SKM-1 (cell line): Measurements from ENCODE around the gene SLC22A3.

Experiments used
- DNase-seq: peaks from one replicate; lab custom pipeline; 2025; ENCODE audit not compliant: unreplicated experiment; lab: John Stamatoyannopoulos, UW

The SLC22A3 gene

DNA sequence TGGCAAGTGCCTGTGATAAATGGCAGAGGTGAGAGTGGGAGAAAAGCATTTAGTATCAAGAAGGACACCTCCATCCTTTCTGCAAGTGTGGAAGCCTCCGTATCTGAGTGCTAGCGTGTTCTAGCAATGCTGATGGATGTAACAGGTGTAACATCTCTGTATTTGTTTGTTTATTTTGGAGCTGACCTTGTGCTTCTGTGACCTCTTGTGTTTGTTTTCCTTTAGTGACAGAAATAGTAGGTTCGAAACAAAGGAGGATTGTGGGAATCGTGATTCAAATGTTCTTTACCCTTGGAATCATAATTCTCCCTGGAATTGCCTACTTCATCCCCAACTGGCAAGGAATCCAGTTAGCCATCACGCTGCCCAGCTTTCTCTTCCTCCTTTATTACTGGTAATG, 60.4 kb downstream of the SLC22A3 start:
- DNase-seq = no peak

DNA sequence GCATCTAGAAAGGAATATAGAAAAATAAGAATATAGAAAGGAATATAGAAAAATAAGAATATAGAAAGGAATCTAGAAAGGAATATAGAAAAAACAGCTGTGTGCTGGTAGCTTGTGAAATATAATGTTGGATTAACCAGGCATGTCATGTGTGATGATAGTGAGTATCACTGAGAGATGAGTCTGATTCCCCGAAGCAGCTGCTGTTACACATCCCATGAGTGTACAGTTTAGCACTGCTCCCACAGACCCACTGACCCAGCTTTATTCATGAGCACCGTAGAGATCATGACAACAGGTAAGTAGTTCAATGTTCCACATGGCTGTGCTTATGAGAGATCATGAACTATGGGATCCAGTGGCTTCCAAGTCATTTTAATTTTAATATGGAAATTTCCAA, 64.8 kb downstream of the SLC22A3 start:
- no peak for DNase-seq

DNA sequence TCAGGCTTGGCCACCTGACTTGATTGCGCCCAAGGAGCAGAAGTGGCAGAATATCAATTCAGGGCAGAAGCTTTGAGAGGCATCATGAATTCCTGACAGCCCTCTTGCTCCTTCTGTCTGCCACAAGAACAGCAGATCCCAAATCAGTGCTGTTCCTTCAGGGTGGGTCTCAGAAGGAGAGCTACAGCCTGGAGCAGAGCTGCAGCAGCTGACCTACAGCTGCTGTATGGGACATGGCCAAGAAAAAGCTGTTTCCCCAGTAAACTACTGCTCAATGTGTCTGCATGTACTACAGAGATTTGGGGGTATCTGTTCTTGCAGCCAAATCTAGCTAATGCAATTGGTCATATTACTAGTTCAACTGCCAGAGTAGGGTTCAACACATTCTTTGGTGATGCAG, 69.0 kb downstream of the SLC22A3 start:
- no peak for DNase-seq

DNA sequence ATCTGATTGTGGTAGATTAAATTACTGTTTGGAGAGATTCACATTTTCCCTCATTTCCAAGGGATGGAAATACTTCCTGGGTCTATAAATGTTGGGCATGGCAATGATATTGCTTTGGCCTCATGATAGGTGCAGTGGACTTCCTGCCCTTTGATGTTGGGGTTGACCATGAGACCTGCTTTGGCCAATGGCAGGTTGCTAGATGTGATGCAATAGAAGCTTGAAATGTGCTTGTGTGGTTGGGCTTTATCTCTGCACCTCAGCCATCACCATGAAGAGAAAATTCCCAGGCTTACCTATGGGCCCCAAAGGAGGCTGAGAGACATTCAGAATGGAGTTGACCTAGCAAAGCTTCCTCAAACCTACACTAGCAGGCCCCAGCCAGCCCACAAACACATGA, 69.4 kb downstream of the SLC22A3 start:
- DNase-seq = no peak

DNA sequence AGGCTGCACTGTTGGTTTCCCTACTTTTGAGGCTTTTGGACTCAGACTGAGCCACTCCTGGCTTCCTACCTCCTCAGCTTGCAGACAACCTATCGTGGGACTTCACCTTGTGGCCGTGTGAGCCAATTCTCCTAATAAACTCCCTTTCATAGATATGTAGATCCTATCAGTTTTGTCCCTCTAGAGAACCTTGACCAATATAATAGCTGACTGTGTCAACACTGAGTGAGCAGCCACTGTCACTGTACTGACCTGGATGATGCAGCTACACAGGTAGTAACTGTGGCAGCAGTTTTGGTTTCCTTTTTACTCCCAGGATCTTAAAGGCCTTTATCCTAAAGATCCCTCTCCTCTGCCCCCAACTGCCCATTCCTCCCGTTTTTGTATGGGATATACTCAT, 70.2 kb downstream of the SLC22A3 start:
- DNase-seq = no peak

DNA sequence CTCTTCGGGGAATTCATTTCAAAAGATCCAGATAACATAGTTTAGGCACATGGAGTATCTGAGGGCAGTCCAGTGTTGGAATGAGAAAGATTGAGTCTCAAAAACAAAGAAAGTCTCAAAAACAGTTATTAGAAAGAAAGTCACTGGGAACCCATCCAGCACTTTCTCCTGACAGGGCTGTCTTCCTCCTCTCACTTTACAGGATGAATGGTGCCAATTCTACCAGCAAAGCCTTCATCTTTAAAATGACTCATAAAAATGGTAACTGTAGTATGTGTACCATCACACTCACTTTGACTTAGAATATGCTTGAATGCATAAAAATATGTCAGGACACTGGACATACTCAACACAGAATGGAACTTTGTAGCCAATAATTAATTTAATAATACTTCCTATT, 71.3 kb downstream of the SLC22A3 start:
- DNase-seq = no peak

DNA sequence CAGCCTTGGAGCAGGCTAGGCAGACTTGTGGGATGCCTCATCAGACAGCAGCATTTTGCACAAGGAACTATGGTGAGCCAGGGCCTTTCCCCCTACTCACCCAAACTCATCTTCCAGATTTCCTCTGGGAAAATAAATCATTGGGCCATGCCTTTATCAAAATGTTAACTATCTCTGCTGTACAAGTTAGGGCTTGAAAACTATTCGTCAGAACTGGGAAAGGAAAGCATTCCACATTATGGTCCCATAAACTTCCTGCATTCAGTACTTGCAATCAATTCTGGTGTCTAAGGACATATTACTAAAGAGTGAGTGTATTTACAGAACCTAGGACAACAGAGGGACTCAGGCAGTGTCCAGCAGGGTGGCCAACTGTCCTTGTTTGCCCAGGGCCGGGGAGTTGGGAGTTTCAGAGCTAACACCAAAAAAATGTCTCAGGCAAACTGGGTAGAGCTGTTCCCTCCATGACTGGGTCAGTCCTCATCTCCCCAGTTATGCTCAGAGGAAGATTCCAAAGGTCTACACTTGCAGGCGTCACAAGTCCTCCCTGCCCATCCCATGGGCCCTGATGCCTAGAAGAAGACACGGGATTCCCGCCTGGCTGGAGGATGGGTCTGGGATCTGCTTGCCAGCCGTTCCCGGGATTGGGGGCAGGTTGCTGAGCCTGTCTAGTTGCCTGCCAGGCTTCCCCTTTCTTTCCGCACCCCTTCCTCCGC, 72.2 kb downstream of the SLC22A3 start:
- DNase-seq = no peak

DNA sequence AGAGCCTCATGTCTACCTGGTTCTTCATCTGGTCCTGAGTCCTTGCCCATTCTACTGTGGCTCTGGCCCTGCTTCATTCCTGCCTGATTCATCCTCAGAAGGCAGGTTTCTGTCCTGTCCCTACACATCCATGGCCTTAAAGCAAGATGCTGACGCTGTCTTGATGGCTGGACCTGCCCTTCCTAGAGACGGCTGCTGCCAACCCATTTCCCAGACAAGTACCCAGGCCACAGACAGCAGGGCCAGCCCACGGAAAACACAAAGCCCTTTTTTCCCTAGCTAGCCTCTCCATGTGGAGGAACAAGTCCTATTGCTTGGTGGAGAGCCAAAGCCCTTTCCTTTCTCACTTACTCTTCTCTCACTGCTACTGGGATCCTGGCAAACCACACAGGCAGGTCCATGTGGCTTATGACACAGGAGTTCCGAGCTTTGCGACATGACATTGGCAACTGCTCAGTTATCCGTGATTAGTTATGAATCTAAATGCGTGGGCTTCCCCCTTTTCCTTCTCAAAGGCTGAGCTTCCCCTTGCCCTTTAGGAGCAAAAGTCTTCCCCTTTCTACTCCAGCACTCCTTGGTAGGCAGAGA, 72.9 kb downstream of the SLC22A3 start:
- no peak for DNase-seq

DNA sequence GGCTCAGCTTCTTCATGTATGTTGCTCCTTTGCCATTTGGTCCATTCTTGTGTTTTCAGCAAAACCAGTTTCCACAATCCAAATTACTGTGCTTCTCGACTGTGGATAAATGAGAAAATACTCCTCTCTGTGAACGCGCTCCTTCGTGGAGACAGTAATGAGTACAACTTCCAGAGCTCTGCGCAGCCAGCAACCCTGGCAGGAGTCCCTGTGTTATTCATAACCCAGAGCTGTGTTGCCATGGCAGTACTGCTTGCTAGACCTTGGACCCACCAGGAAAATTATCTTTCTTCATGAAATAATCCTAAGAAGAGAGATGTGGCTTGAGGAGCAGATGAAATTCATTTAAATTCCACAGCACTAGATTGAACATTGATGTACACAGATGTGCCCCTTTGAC, 73.7 kb downstream of the SLC22A3 start:
- no peak for DNase-seq

DNA sequence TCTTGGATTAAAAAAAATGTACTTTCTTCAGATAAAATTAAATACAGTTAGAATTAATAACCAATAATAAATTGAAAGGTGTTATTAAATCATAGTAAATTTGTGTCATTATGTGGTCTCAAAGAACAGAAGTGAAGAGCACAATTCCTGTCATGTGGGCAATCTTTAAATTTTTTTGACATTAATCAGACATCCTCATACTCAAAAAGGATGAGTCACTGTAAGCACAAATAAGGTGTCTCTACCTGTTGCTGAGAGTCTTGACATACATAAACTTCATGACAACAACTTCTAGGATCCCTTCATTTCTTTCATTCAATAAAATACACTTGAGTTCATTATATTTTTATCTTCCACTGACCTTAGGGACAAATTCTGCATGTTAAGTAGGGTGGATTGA, 76.1 kb downstream of the SLC22A3 start:
- DNase-seq = no peak

DNA sequence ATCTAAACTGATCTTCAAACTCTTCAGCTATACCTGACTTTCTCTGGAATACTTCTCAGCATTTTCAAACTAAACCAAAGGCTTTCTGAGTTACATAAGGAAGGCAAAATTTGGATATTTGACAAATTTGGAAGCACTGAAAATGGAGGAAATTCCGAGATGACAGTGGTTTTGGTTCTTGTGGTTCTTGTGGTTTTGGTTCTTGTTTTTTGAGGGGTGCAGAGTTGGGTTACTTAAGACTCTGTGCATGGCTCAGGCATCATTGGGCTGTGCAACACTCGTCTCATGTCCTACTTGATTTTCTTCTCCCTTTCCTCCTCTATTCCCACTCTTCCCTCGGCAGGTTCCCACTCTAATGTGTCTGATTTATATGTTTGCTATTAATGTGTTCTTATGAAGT, 78.0 kb downstream of the SLC22A3 start:
- DNase-seq = no peak

DNA sequence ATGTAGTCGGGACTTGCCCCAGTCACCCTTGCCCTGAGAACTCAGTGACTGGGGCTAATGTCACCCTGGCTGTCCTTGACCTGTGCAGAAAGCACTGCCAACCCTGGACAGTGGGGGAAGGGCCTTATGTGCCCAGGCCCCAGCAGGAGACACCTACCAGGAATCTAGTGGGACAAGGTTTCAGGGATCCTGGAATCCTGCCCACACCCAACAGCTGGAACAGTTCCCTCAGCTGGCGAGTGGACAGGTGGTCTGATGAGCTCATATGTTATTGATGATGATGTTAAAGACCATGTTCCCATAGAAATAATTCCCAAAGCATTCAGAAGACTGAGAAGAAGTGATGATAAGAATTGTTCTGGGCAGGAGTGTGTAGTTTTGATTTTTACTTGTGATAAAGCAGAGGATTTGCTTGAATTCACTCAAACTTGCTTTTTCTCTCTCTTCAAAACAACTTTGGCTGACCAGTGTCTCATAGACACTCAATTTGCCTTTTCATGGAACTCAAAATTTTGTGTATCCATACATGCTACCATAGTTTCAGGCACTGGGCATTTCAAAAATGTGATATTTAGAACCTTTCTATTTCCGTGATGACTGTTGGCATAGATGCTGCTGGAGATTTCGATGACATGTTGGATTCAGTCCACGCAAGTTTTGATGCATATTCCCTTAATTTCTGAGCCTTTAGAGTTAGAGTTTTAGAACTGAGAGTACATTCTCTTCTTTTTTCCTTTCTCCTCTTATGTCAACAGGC, 79.3 kb downstream of the SLC22A3 start:
- DNase-seq = no peak

DNA sequence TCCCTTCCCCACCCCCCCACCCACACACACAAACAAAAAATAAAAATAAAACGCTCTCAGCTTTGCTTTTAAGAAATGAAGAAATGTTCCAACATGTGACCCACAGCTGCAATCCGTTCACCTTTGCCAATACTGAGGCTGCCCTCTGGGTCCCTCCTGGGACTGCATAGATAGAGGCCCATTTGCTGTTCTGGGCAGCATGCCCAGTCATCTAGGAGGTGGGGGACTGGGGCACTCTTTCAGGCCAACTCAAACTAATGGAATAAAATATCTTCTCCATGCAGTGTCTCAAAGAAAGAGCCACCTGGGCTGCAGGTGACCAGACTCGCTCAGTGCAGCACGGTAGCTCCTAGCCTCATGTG, 79.9 kb downstream of the SLC22A3 start:
- DNase-seq = no peak

DNA sequence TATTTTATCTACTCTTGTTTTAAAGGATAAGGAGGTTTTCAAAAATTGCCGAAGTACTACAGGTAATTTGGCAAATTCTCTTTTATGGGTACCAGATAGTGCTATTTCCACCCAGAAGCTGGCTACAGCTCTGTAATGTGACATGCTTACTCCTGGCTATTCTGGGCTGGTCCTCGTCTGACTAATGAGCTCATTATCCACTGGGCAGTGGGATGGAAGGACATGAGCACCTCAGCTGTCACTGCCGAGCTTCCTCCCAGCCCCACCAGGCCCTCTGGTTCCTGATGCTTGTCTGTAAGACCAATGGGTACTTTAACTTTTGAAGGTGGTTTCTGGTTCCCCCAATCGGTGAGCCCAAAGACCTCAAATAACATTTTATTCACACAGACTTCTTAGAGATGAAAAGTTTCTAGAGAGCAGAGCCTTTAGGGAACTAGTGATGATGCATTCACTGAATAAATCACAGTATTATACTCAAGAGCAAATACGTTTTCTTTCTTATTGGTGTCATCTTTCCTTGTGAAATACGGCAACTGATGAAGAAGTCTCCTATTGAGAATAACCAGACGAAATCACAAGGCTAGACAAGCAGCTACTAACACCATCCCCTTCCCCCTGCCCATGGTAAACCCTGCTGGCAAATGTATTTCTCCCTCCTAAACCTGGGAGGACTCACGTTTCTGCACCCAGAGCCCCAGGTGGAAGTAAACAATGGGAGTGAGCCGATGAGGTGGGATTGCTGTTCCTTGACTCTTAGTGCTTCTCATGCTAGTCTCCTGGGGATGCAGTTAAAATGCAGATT, 80.8 kb downstream of the SLC22A3 start:
- DNase-seq = no peak

DNA sequence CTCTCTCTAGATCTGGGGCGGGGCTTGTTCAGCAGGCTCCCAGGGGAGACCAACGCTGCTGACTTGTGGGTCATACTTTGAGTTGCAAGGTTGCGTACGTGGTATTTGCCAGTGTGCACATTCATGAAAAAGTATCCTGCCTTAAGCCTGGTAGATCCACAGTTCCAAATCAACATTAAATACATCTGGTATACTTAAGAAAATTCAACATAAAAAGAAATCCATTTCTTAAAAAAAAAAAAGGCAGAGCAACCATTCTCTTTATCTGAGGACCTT, 81.4 kb downstream of the SLC22A3 start:
- no peak for DNase-seq

DNA sequence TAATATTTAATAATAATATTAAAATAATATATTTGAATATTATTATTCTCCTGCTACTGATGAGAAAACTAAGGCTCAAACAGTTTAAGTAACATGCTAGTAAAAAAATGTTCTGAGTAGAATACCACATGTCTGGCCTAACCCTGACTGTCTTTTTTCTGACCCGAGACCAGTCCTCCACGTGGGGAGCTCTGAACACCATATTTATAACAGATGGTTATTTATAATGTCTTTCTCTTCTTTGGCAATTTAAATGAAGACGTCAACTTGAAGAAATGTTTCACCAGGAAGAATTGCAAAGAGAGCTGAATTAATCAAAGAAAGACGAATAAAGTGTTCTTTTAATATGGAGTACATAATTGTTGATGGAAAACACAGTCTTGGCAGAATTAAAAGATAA, 82.0 kb downstream of the SLC22A3 start:
- no peak for DNase-seq

DNA sequence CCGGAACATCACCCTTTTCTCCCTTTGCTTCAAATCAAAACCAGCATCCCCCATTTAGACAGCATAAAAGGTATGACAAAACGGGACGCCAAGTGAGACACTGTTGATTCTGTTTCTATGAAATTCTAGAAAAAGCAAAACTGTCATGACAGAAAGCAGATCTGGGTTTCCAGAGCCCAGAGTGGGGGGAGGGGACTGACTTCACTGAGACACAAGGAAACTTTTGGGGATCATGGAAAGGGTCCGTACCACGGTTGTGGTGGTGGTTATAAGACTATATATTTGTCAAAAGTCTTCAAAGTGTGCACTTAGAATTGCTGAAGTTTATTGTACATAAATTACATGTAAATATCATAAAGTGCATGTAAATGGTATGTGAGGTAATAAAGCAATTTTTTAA, 82.6 kb downstream of the SLC22A3 start:
- no peak for DNase-seq

DNA sequence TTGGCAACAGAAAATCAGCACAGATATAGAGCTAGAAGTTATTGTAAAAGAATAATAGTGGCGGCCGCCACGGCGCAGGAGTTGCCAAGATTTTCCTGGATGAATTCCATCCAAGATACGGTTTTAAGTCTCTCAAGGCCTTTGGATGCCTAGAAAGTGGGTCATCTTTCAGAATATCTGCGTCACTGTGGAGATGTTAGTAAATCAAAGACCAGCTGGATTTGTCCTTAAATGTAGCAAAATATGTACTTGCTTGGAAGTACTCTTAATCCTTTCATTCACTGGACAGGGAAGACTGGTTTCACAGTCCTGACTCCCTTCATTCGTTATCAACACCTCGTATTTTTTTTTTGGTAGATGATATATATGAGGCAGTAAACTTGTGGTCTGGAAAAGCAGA, 83.0 kb downstream of the SLC22A3 start:
- no peak for DNase-seq

DNA sequence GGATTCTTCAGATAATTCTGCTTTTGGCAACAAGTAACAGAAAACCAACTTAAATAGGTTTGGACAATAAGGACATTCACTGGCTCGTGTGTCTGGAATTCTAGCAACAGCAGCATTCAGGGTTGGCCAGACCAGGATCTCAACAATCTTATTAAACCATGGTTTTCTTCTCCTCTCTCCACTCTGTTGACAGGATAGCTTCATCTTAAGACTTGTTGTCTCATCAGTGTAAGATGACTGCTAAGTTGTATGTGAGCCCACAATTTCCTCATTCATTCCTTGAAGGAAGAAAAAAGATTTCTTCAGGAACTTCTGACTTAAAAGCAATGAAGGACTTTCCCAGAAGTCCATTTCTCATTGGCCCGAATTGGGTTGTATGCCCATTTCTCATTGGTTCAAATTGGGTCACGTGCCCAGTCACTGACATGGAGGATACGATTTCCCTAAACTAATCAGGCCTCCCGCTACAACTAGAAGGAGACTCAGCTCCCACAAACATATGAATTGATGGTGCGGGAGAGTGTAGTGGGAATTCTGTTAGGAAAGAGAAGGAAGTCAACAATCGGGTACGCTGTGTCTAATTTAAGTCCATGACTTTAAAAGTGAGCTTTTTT, 83.7 kb downstream of the SLC22A3 start:
- DNase-seq = no peak

DNA sequence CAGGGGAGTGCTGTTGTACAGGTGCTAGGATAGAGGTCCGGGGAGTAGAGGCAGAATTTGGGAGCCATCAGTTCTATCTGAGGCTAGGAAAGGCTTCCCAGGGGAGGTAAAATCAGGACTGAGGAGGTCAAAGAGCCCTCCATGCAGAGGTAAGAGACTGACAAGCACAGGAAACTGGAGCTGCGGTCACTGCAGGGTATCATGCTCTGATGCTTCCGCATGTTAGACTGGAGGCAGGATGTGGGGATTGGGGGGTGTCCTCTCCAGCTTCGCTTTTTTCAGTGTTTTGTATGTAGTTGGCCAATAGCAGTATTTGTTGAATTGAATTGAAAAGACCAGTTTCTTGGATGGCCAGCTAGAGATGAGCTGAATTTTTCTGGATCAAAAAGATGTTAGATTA, 87.8 kb downstream of the SLC22A3 start:
- DNase-seq = no peak

DNA sequence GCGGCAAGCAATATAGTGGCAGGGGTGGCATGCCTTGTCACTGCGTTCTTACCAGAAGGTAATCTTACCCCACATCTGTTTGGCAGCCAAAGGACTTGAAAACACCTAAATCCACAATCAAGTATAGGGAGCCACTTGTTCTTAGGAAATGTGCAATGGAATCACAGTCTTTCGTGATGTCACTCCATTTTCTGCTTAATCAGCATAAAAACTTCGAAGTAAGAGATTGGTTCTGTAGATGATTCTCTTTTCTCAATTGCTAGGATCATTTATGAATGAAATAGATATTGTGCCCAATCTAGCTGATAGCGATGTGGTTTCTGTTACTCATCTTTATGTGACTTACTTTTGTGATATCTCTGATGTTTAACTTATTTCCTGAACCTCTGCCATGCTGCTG, 89.0 kb downstream of the SLC22A3 start:
- DNase-seq = no peak

DNA sequence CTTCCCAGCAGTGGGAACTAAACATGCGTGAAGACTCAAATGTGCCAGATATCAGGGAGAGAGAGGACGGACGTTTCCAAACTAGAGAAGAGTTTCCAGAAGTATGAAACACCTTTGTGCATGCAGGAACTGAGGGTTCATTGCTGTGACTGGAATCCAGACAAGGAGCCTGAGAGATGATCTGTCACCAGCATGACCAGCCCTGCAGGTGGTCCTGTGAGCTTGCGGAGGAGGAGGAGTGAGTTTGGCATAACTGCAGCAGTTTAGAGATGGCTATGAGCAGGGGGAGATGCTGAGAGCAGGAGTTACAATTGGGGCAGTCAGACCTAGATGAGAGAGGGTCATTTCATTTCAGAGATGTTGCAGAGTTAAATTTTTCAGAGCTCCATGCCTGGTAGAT, 89.6 kb downstream of the SLC22A3 start:
- no peak for DNase-seq
